GM21717 (cell line): ENCODE data around the gene AHR.

Experiments
- ATAC-seq: cut with Tn5 transposase; IDR thresholded peaks from one replicate; pipeline ENCODE4 v1.9.1; 2021; ENCODE audit warnings: mild to moderate bottlenecking, moderate library complexity; ENCODE audit not compliant: unreplicated experiment

Gene AHR

GRCh38 chr7:17298102-17298839 lies at the start of gene AHR:
TSS of gene AHR (plus strand) at chr7:17298652. CDS start at chr7:17299265, 613 bp downstream.
- ATAC-seq: peak; percentile 60

GRCh38 chr7:17253885-17254284 lies 44.6 kb upstream of the AHR start:
- ATAC-seq: no peak

- no peak for ATAC-seq
Measured at GRCh38 chr7:17255926-17256325, 42.5 kb upstream of the AHR start.

- no peak for ATAC-seq
Measured at GRCh38 chr7:17256375-17256774, 42.1 kb upstream of the AHR start.

- no peak for ATAC-seq
Measured at GRCh38 chr7:17266565-17266964, 31.9 kb upstream of the AHR start.

DNA sequence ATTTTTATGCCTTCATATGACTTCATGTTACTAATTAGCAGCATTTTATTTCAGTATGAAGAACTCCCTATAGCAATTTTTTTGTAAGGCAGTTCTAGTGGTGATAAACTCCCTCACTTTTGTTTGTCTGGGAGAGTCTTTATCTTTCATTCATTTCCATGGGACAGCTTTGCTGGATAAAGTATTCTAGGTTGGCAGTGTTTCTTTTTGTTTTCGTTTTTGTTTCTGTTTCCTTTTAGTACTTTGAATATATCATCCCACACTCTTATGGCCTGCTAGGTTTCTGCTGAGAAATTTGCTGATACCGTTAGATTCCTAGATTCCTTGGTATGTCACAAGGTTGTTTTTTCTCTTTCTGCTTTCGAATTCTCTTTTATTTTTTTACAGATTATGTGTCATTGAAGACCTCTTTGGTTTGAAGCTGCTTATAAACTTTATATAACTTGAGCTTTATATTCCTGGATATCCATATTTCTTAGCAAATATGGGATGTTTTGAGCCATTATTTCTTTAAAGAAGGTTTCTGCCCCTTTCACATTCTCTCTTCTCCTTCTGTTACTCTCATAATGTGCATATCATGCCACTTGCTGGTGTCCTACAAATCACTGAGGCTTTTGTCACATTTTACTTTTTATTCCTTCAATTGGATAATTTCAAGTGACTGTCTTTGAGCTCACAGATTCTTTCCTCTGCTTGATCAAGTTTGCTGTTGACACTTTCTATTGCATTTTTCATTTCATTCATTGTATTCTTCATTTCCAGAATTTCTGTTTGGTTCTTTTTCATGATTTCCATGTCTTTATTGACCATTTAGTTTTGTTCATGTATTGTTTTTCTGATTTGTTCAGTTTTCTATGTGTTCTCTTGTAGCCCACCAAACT lies 28.9 kb upstream of the AHR start:
- ATAC-seq: no peak

DNA sequence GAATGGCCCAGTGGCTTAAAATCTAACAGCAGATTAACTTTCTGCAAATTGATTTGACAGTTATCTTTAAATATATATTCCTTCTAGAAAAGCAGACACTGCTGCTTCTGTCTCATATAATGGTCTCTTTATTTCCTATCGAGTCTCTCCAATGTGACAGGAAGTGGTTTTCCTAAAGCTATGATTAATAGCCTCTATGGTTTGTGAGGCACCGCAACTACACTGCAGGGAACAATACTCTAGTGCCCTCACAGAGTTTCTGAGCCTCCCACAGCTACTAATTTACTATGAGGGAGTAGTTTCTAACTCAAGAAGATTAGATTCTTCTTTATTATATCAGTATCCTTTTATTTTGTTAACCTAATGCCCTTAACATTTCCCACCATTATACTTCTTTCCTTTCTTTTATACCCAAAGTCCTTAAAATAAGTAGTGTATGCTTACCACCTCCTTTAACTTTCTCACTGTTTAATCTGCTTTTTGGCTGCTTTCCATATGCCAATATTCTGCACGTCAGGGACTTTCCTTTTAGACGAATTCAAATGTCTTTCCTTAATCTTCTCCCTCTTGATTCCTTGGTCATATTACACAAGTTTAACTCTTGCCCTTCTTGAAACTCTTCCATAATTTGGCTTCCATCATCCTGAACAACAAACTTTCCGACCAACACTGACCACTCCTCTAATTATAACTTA lies 23.8 kb upstream of the AHR start:
- no peak for ATAC-seq

- no peak for ATAC-seq
Measured at GRCh38 chr7:17275749-17276671, 22.4 kb upstream of the AHR start.

GRCh38 chr7:17279061-17279460 lies 19.4 kb upstream of the AHR start:
- ATAC-seq: no peak

DNA sequence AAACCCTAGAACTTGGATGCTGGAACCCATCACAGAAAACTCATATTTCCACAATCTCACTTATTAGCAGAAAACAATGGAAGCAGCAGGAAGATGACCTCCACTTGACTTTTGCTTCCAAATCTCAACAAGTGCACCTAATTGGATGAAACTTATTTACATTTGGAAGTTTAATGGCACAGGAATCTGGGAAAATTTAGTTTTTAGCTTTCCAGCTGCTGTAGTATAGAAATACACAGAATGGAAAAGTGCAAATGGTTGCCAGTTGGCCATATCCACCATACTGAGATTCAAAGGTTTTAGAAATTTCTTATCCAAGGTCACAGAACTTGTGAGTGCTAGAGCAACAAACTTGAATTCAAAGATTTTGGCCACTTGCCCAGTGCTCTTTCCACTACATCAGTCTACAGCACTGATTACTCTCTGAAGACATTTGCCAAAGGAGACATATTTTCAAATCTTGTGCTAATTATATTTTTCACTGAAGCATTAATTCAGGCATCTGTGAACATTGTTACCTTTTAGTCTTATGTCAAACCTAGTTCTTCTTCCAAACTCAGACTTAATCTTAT lies 9.3 kb upstream of the AHR start:
- ATAC-seq: no peak

DNA sequence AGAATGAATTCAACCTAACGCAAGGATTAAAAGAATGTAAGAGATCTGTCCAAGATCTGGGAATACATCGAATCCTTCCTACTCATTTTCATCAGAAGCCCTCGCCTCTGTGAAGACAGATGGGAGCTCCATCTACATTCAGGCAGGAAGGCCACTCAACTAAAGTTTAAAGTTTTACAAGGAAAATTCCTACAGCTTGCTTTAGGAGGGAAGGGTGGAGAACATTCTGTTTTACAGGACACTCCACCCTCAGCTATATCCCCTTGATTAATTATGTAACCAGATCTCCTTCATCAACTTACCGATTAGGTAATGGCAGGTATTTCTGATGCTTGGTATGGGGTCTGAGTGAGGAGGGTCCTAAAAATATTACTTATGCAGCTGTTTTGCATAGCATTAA lies 5.6 kb upstream of the AHR start:
- ATAC-seq: no peak

DNA sequence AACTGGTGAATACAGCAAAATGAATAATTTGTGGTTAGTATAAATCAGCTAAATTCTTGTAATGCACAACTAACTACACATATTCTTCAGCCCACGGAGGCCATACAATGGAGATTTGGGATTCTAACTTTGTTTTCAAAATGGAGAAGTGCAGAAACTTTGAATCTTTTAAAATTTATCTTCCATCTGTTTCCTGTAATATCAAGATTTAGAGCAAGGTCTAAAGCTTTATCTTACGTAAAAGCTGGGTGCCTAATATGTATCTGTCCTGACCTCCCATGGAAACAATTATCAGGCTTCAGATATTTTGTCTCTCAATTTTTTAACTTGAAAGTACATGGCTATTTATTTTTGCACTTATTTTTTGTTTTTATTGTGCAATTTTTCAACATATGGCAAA lies 5.0 kb upstream of the AHR start:
- ATAC-seq: no peak

DNA sequence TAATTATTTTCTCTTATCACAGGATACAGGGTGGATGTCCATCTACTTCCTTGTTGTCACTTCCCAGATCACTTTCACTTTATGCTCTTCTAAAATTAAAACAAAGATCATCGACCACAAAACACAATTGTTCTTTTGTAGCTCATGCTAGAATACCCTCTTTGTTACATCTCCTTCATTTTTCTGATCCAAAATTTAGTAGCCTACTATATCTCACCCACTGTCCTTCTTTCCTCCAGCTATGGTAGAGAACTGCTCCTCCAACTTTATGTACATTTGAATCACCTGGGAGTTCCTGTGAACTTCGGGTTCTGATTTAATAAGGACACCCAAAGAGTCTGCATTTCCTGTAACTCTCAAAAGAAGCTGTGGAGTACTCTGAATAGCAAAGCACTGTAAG lies 1.2 kb upstream of the AHR start:
- ATAC-seq: no peak

DNA sequence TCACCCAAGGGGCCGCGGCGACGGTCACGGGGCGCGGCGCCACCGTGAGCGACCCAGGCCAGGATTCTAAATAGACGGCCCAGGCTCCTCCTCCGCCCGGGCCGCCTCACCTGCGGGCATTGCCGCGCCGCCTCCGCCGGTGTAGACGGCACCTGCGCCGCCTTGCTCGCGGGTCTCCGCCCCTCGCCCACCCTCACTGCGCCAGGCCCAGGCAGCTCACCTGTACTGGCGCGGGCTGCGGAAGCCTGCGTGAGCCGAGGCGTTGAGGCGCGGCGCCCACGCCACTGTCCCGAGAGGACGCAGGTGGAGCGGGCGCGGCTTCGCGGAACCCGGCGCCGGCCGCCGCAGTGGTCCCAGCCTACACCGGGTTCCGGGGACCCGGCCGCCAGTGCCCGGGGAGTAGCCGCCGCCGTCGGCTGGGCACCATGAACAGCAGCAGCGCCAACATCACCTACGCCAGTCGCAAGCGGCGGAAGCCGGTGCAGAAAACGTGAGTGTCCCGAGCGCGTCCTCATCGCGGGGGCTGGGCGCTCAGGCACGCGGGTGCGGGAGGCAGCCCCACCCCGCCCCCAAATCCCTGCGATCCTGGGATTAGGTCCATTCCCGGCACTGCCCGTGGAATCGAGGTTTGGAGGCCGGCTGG lies 509 bp downstream of the AHR start:
- ATAC-seq: peak; percentile 35

- peak; percentile 3 for ATAC-seq
Measured at GRCh38 chr7:17299483-17299991, 1.1 kb downstream of the AHR start.

GRCh38 chr7:17300012-17300411 lies 1.6 kb downstream of the AHR start:
- ATAC-seq: no peak

DNA sequence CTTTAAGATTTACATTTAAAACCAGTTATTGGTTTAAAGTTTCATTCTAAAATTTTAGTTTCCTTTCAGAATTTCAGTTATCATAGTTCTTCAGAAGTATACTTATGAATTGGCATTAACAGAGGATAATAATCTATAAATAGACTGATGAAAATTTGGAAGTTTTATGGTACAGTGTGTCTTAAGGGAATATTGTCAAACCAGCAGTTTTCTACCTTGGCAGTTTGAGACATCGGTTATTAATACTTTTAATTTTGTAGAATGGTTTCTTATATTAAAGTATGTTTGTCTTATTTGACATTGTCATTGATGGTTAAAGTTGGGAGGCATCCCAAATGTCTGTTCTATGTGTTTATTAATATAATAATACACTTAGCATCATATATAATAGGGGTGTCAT lies 2.0 kb downstream of the AHR start:
- ATAC-seq: no peak

DNA sequence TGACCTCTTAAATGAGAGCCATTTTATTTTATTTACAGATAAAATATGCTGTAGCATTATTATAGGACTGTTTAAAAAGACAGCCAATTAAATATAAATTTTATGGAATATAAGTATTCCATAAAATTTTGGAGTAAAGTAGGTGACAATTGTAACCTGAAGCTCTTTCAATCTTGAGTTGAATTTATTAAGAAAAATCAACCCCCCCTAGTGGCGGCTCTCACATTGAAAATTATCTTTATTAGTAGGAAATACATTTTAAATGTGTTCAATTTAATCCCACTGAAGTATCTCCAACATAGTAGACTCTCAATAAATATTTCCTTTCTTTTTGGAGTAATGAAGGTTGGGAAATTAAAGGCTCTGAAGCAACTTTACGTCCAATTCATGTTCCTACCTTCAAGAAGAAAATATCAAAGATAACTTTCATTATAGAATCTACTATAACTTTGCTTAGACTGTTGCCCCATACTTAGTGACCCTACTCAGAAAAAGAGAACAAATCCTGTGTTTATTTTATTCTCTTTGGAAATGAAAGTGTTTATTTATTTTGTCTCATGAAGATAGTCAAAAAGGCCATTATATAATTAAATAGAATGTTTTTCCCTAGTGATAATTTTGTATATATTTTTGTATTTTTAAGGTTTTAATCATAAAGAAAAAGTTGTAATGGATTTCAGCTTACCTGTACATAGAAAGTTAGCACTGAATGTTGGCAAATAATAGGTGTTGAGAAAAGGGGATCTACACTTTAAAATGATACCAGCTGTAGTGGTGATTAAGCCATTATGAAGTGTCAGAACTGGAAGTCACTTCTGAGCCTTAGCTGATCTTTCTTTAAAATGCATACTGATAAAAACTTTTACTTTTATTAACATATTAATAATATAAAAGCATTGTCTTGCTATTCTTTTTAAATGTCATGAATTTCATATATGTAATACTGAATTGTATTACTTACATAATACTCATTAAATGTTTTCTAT lies 3.3 kb downstream of the AHR start:
- ATAC-seq: no peak
